Activated CD4-positive, alpha-beta T cell treated with anti-CD3 and anti-CD28 coated beads for 36 hours (primary cell): ENCODE measurements around the gene DAGLA. TPM values are rescaled to one million over a fixed set of nuclear protein-coding genes. Genes with fewer than 3 reads are reported as not detected.

Experiments
- ATAC-seq: fragments of 200-7000 bp; cut with Tn5 transposase; one replicate; pipeline ENCODE4 v1.10.0; 2021; ENCODE audit warnings: mild to moderate bottlenecking, moderate library complexity
- CTCF ChIA-PET: fragments of 350-600 bp; sonication (Branson Sonifier 250); formaldehyde crosslinking; loops from one replicate; lab custom pipeline; 2021; ENCODE audit warnings: antibody characterized with exemption; lab: Charles Lee
- POLR2A ChIA-PET: fragments of 350-600 bp; sonication (Branson Sonifier 250); formaldehyde crosslinking; loops from one replicate; lab custom pipeline; 2021; ENCODE audit warnings: antibody characterized with exemption, inconsistent platforms; lab: Charles Lee
- DNase-seq: peaks from one replicate; pipeline ENCODE4 v3.0.0-alpha.2; 2020
- H3K27ac Mint-ChIP-seq: one replicate; pipeline ENCODE4 v1.8.0; 2021; ENCODE audit warnings: mixed read lengths
- H3K27me3 Mint-ChIP-seq: one replicate; pipeline ENCODE4 v1.8.0; 2021; ENCODE audit warnings: mixed read lengths
- H3K36me3 Mint-ChIP-seq: one replicate; pipeline ENCODE4 v1.8.0; 2021; ENCODE audit warnings: low read depth, mixed read lengths
- H3K4me1 Mint-ChIP-seq: one replicate; pipeline ENCODE4 v1.8.0; 2021; ENCODE audit warnings: mixed read lengths
- H3K4me3 Mint-ChIP-seq: one replicate; pipeline ENCODE4 v1.8.0; 2021; ENCODE audit warnings: mild to moderate bottlenecking, moderate library complexity, mixed read lengths
- H3K9me3 Mint-ChIP-seq: one replicate; pipeline ENCODE4 v1.8.0; 2021; ENCODE audit warnings: low read depth, mixed read lengths
- intact Hi-C, 2 experiments: fragments of 100-400 bp; cut with DNase I in 1 of 2; cut with micrococcal nuclease in 1 of 2; formaldehyde crosslinking; loops; one replicate each; pipeline versions ENCODE4 v1.14.2 to v1.15.1; 2022 to 2024; cut with DNase I, micrococcal nuclease
- total RNA-seq, 2 experiments: library from RNA; stranded (reverse); gene quantifications; one replicate each; pipeline ENCODE4 v1.2.3, GENCODE V29; 2021

DAGLA gene, protein sequence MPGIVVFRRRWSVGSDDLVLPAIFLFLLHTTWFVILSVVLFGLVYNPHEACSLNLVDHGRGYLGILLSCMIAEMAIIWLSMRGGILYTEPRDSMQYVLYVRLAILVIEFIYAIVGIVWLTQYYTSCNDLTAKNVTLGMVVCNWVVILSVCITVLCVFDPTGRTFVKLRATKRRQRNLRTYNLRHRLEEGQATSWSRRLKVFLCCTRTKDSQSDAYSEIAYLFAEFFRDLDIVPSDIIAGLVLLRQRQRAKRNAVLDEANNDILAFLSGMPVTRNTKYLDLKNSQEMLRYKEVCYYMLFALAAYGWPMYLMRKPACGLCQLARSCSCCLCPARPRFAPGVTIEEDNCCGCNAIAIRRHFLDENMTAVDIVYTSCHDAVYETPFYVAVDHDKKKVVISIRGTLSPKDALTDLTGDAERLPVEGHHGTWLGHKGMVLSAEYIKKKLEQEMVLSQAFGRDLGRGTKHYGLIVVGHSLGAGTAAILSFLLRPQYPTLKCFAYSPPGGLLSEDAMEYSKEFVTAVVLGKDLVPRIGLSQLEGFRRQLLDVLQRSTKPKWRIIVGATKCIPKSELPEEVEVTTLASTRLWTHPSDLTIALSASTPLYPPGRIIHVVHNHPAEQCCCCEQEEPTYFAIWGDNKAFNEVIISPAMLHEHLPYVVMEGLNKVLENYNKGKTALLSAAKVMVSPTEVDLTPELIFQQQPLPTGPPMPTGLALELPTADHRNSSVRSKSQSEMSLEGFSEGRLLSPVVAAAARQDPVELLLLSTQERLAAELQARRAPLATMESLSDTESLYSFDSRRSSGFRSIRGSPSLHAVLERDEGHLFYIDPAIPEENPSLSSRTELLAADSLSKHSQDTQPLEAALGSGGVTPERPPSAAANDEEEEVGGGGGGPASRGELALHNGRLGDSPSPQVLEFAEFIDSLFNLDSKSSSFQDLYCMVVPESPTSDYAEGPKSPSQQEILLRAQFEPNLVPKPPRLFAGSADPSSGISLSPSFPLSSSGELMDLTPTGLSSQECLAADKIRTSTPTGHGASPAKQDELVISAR
- under 1 TPM; 0.09 to 0.14 TPM for total RNA-seq

DNA sequence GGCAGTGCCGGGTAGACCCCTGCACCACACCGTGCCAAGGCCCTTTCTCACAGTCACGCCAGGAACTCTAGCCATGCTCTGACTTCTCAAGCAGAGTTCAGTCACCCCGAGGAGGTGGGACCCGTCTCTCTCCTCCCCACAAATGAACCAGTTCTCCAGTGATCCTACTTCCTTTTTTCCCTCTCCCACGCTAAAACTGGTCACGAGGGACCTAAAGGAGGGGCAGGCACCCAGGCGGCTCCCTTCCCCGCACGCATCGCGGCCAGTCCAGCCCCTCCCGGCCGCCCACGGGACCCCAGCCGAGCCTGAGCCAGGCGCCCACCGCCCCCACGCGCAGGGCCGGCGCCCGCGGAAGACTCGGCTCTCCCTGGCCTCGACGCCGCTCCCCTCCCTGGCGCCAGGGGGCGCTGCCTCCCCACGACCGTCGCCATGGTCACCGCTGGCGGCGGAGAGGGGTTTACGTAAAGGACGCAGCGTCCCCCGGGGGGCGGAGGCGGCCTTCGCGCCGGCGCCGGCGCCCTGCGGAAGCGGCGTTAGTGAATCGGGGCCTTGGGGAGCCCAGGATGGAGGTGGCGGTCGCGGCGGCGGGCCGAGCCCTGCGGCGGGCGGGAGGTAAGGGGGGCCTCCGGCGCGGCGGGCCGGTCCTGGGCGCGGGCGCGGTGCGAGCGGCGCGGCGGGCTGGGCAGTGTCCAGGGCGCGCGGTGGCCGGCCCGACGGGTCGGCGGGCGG lies at the start of gene DAGLA:
DAGLA (plus strand) TSS at position 499 of the 729 bp plus-strand sequence. CDS start 39,765 bp downstream, outside the sequence.
- peaks cover 4% of the 10 kb centered on the region for H3K4me1 Mint-ChIP-seq
- CTCF ChIA-PET: interaction anchor here (2.5 to 4.4 kb wide), 2 partner anchors 53 to 54 kb away, joined by 24 to 32 read pairs; no protein-coding TSS in a partner anchor
- DNase-seq: peak; percentile 86

DNA sequence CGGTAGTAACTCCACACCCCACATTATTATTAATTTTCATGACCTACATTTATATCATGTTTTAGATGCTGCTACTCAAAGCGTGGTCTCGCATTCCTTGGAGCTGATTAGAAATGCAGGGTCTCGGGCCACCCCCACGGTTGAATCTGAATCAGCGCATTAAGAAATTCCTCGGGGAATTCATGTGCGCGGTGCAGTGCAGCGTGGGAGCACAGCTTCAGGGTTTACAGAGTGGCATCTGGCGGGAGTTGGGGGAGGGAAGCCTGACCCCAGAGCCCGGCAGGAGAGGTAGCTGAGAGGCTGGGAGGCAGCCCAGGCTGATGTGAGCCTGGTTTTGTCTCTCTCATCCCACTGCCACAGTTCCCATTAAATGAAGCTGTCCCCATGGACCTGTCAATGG lies 48.1 kb upstream of the DAGLA start:
- CTCF ChIA-PET: interaction anchor here (0.6 kb wide), 1 partner anchor 449 kb away, joined by 3 read pairs; no protein-coding TSS in a partner anchor
- intact Hi-C loops: no loop called here
- no peaks in the 10 kb centered on the region for H3K36me3 Mint-ChIP-seq

More for the DNA sequence above, at the start of gene DAGLA:
- Mint-ChIP-seq H3K9me3 (no peaks in the 10 kb centered on the region), H3K36me3 (no peaks in the 10 kb centered on the region), H3K27ac (no peak within 1 kb of the TSS), H3K27me3 (peaks cover 18% of the 10 kb centered on the region), H3K4me3 (peak within 1 kb of the TSS; percentile 61)
- intact Hi-C loops: loop anchor here (1.0 kb wide), 2 partner anchors 16 to 53 kb away; no protein-coding TSS in a partner anchor
- peak; percentile 86 for ATAC-seq
- POLR2A ChIA-PET: no interaction called here

DNA sequence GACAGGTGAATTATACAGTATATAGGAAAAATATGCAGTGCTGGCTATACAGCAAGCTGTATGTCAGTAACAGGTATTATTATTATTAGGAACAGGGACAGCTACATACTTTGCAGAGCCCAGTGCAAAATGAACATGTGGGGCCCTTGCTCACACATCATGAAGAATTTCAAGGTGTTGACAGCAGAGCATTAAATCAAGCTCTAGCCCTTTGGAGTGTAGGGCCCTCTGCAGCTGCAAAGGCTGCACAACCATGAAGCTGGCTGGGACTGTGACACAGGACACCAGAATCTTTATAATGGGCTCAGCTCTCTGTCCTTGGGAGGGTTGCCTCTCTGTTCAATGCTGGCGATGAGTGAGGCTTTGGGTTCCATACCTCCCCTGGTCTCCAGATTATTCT lies 44.9 kb upstream of the DAGLA start:
- no peaks in the 10 kb centered on the region for H3K36me3 Mint-ChIP-seq
- H3K27ac Mint-ChIP-seq: no peak overlapping the region
- no peaks in the 10 kb centered on the region for H3K27me3 Mint-ChIP-seq
- CTCF ChIA-PET: interaction anchor here (0.5 to 1.9 kb wide), 3 partner anchors 9 to 141 kb away, joined by 4 to 6 read pairs (median 5); no protein-coding TSS in a partner anchor
- ATAC-seq: no peak
- POLR2A ChIA-PET: no interaction called here
- no peak overlapping the region for H3K4me3 Mint-ChIP-seq
- no peaks in the 10 kb centered on the region for H3K4me1 Mint-ChIP-seq
- DNase-seq: no peak
- H3K9me3 Mint-ChIP-seq: no peaks in the 10 kb centered on the region
- intact Hi-C loops: loop anchor here (5.0 kb wide), 2 partner anchors 158 to 298 kb away; no protein-coding TSS in a partner anchor

More for the DNA sequence above, 48.1 kb upstream of the DAGLA start:
- POLR2A ChIA-PET: no interaction called here
- peaks cover 2% of the 10 kb centered on the region for H3K27me3 Mint-ChIP-seq
- H3K4me3 Mint-ChIP-seq: no peak overlapping the region
- no peak overlapping the region for H3K27ac Mint-ChIP-seq
- ATAC-seq (no peak), DNase-seq (no peak)
- H3K4me1 Mint-ChIP-seq: no peaks in the 10 kb centered on the region
- no peaks in the 10 kb centered on the region for H3K9me3 Mint-ChIP-seq

DNA sequence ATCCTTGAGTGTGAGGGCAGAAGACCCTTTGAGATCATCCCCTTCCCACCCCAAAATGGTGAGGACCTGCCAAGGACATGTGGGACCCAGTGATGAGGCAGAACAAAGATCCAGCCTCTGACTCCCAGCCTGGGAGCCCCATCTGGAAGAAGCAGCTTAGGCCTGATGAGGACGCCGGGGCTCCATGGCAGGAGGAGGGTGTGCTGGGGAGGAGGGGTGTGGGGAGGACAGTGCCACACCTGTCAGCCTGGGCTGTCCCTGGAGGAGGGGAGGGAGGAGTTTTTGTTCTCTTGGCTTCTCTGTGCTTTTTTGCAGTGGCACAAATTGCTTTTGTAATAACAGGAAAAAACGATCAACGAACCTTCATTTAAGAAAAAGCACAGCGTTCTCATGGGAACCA lies 44.4 kb upstream of the DAGLA start:
- no peak overlapping the region for H3K4me3 Mint-ChIP-seq
- H3K4me1 Mint-ChIP-seq: no peaks in the 10 kb centered on the region
- H3K36me3 Mint-ChIP-seq: no peaks in the 10 kb centered on the region
- ChIA-PET POLR2A (no interaction called here), CTCF (interaction anchor here (1.0 to 1.9 kb wide), 2 partner anchors 8 to 9 kb away, joined by 3 to 4 read pairs; no protein-coding TSS in a partner anchor)
- intact Hi-C loops: loop anchor here (5.0 kb wide), 2 partner anchors 158 to 298 kb away; no protein-coding TSS in a partner anchor
- no peaks in the 10 kb centered on the region for H3K9me3 Mint-ChIP-seq
- no peak for DNase-seq
- no peak overlapping the region for H3K27ac Mint-ChIP-seq
- no peak for ATAC-seq
- H3K27me3 Mint-ChIP-seq: no peaks in the 10 kb centered on the region

DNA sequence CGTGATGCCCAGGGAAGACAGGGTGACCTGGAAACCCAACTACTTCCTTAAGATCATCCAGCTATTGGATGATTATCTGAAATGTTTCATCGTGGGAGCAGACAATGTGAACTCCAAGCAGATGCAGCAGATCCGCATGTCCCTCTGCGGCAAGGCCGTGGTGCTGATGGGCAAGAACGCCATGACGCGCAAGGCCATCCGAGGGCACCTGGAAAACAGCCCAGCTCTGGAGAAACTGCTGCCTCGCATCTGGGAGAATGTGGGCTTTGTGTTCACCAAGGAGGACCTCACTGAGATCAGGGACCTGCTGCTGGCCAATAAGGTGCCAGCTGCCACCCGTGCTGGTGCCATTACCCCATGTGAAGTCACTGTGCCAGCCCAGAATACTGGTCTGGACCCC lies 43.5 kb upstream of the DAGLA start:
- no peaks in the 10 kb centered on the region for H3K36me3 Mint-ChIP-seq
- no peaks in the 10 kb centered on the region for H3K4me1 Mint-ChIP-seq
- no peak overlapping the region for H3K27ac Mint-ChIP-seq
- CTCF ChIA-PET: interaction anchor here (0.6 to 3.5 kb wide), 6 partner anchors 8 to 170 kb away, joined by 3 to 22 read pairs (median 3); no protein-coding TSS in a partner anchor
- ATAC-seq: no peak
- DNase-seq: no peak
- intact Hi-C loops: loop anchor here (5.0 kb wide), 2 partner anchors 159 to 299 kb away; no protein-coding TSS in a partner anchor
- no peaks in the 10 kb centered on the region for H3K27me3 Mint-ChIP-seq
- no peaks in the 10 kb centered on the region for H3K9me3 Mint-ChIP-seq
- no peak overlapping the region for H3K4me3 Mint-ChIP-seq
- POLR2A ChIA-PET: no interaction called here

DNA sequence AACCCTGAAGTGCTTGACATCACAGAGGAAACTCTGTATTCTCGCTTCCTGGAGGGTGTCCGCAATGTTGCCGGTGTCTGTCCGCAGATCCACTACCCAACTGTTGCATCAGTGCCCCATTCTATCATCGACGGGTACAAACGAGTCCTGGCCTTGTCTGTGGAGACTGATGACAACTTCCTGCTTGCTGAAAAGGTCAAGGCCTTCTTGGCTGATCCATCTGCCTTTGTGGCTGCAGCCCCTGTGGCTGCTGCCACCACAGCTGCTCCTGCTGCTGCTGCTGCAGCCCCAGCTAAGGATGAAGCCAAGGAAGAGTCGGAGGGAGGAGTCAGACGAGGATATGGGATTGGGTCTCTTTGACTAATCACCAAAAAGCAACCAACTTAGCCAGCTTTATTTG lies 42.9 kb upstream of the DAGLA start:
- Mint-ChIP-seq H3K36me3 (no peaks in the 10 kb centered on the region), H3K4me3 (no peak overlapping the region), H3K27ac (no peak overlapping the region), H3K4me1 (no peaks in the 10 kb centered on the region), H3K9me3 (no peaks in the 10 kb centered on the region), H3K27me3 (no peaks in the 10 kb centered on the region)
- intact Hi-C loops: loop anchor here (5.0 kb wide), 2 partner anchors 160 to 300 kb away; no protein-coding TSS in a partner anchor
- no peak for ATAC-seq
- ChIA-PET POLR2A (no interaction called here), CTCF (interaction anchor here (0.6 to 3.5 kb wide), 4 partner anchors 120 to 202 kb away, joined by 3 to 22 read pairs (median 3); no protein-coding TSS in a partner anchor)
- no peak for DNase-seq

DNA sequence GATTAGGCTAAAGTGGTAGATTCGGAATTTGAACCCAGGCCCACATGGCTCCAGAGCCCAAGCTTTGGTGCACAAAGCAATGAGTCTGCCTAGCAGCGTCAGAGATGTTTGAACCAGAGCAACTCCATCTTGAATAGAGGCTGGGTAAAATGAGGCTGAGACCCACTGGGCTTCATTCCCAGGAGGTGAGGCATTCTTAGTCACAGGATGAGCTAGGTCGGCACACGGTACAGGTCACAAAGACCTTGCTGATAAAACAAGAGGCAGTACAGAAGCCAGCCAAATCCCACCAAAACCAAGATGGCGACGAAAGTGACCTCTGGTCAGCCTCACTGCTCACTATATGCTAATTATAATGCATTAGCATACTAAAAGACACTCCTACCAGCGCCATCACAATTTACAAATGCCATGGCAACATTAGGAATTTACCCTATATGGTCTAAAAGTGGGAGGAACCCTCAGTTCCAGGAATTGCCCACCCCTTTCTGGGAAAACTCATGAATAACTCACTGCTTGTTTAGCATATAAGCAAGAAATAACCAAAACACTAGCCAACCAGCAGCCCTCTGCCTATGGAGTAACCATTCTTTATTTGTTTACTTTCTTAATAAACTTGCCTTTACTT lies 40.3 kb upstream of the DAGLA start:
- no peak for ATAC-seq
- H3K4me1 Mint-ChIP-seq: no peaks in the 10 kb centered on the region
- no peak overlapping the region for H3K27ac Mint-ChIP-seq
- CTCF ChIA-PET: interaction anchor here (0.6 to 3.5 kb wide), 12 partner anchors 10 to 310 kb away, joined by 3 to 25 read pairs (median 4); no protein-coding TSS in a partner anchor
- intact Hi-C loops: loop anchor here (5.0 kb wide), 2 partner anchors 163 to 303 kb away; no protein-coding TSS in a partner anchor
- H3K9me3 Mint-ChIP-seq: no peaks in the 10 kb centered on the region
- H3K36me3 Mint-ChIP-seq: no peaks in the 10 kb centered on the region
- DNase-seq: peak; percentile 15
- no peaks in the 10 kb centered on the region for H3K27me3 Mint-ChIP-seq
- no peak overlapping the region for H3K4me3 Mint-ChIP-seq
- POLR2A ChIA-PET: no interaction called here

DNA sequence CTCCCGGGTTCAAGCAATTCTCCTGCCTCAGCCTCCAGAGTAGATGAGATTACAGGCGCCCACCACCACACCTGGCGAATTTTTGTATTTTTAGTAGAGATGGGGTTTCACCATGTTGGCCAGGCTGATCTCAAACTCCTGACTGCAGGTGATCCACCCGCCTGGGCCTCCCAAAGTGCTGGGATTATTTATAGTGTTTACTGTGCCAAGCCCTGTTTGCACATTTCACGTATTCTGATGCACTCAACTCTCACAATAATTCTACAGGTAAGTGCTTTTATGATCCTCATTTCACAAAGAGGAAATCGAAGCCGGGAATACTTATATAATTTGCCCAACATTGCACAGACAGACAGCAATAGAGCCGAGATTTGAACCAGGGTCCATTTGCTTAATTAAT lies 38.0 kb upstream of the DAGLA start:
- ChIA-PET CTCF (no interaction called here), POLR2A (no interaction called here)
- no peak for DNase-seq
- Mint-ChIP-seq H3K36me3 (no peaks in the 10 kb centered on the region), H3K27ac (no peak overlapping the region), H3K9me3 (no peaks in the 10 kb centered on the region), H3K27me3 (no peaks in the 10 kb centered on the region), H3K4me1 (no peaks in the 10 kb centered on the region), H3K4me3 (no peak overlapping the region)
- intact Hi-C loops: no loop called here
- no peak for ATAC-seq

DNA sequence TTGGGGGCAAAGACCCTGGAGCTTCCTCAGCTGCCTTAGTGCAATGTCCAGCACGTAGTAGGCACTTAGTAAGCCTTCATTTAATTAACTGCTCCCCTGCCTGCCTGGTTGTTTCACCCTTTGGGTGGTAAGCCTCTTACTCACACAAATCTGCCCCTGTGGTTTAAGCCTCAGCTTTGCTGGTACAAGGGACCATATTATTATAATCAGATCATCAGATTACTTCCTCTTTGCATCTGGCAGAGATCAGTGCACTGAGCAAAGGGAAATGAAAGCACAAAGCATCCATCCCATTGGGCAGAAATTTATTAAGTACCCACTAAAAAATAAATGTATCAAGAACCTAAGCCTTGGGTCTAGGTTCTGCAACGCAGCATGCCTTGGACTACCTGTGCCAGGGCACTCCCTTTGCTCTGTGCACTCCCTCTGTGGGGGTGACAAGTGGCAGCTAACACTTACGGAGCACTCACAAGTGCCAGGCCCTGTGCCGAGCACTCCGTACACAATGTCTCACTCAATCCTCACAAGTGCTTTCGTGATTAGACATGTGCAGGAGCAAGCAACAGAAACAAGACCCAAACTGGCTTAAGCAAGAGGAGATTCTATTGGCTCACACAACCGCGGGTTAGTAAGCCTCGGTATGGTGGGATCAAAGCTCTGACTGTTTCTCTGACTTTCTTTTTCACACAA lies 34.9 kb upstream of the DAGLA start:
- H3K9me3 Mint-ChIP-seq: no peaks in the 10 kb centered on the region

More for the DNA sequence above, 34.9 kb upstream of the DAGLA start:
- intact Hi-C loops: no loop called here
- ChIA-PET CTCF (interaction anchor here (0.6 to 1.9 kb wide), 2 partner anchors 10 to 25 kb away, joined by 4 read pairs; no protein-coding TSS in a partner anchor), POLR2A (no interaction called here)
- ATAC-seq (no peak), DNase-seq (no peak)
- Mint-ChIP-seq H3K4me1 (no peaks in the 10 kb centered on the region), H3K27ac (no peak overlapping the region), H3K27me3 (no peaks in the 10 kb centered on the region), H3K4me3 (no peak overlapping the region), H3K36me3 (no peaks in the 10 kb centered on the region)
